H1 (cell line): ENCODE results near the gene MS4A15. TPM values are rescaled to one million over a fixed set of nuclear protein-coding genes. Genes with fewer than 3 reads are reported as not detected.
"Not testable (repeated sequence)": the region's sequence is repeated elsewhere in the genome, so short reads cannot be mapped to it uniquely, and the experiment has no call there.

Experiments
- CTCF ChIA-PET: fragments of 300-600 bp; sonication (Branson Sonifier 250); formaldehyde crosslinking; loops from one replicate; lab custom pipeline; 2021; ENCODE audit not compliant: partially characterized antibody; lab: Charles Lee
- POLR2A ChIA-PET: fragments of 300-600 bp; sonication (Branson Sonifier 250); formaldehyde crosslinking; loops from one replicate; lab custom pipeline; 2021; ENCODE audit warnings: inconsistent platforms; ENCODE audit not compliant: partially characterized antibody; lab: Charles Lee
- DNase-seq, 2 experiments: peaks; one replicate each; pipeline versions ENCODE4 v3.0.0 to v3.0.0-alpha.2; 2010 to 2022; ENCODE audit warnings: low spot score in 2 of 2, low read depth in 1 of 2, mixed read lengths in 1 of 2
- FAIRE-seq: peaks from 2 replicates; lab custom pipeline; 2011; peaks lifted over from hg19 to GRCh38; lab: Jason Lieb, UNC
- H2AFZ ChIP-seq: 2 replicates; pipeline ENCODE4 v1.8.1; 2012; ENCODE audit warnings: low read length, inconsistent platforms
- H2AK5ac ChIP-seq: 2 replicates; pipeline ENCODE4 v1.6.1; 2013; ENCODE audit warnings: low read depth, low read length
- H2BK120ac ChIP-seq: replicated peaks from 2 replicates; pipeline ENCODE3; 2013; ENCODE audit warnings: low read depth, low read length, inconsistent platforms
- H2BK12ac ChIP-seq: 2 replicates; pipeline ENCODE4 v1.6.1; 2013; ENCODE audit warnings: low read depth, low read length
- H2BK15ac ChIP-seq: 2 replicates; pipeline ENCODE4 v1.6.1; 2013; ENCODE audit warnings: low read length
- H2BK20ac ChIP-seq: 2 replicates; pipeline ENCODE4 v1.6.1; 2013; ENCODE audit warnings: low read length
- H2BK5ac ChIP-seq: 2 replicates; pipeline ENCODE4 v1.6.1; 2013; ENCODE audit warnings: low read depth, low read length
- H3K14ac ChIP-seq: 2 replicates; pipeline ENCODE4 v1.6.1; 2013; ENCODE audit warnings: inconsistent platforms; ENCODE audit not compliant: insufficient read length
- H3K18ac ChIP-seq: 2 replicates; pipeline ENCODE4 v1.6.1; 2013; ENCODE audit warnings: low read length; ENCODE audit errors: extremely low read depth
- H3K23ac ChIP-seq: 2 replicates; pipeline ENCODE4 v1.6.1; 2013; ENCODE audit warnings: inconsistent platforms; ENCODE audit not compliant: insufficient read length
- H3K23me2 ChIP-seq: 2 replicates; pipeline ENCODE4 v1.6.1; 2013; ENCODE audit warnings: low read depth, low read length
- H3K27ac ChIP-seq: 2 replicates; pipeline ENCODE4 v1.6.1; 2011; ENCODE audit warnings: low read depth, low read length, inconsistent platforms
- H3K27me3 ChIP-seq, 4 experiments: replicated peaks in 1 of 4; 1 replicate in 1 of 4; 2 replicates in 3 of 4; pipeline versions ENCODE4 v1.6.1 to v1.8.1; 2011 to 2013; ENCODE audit warnings: low read length in 3 of 4, mild to moderate bottlenecking in 3 of 4, inconsistent platforms in 2 of 4, mixed read lengths in 2 of 4, moderate library complexity in 1 of 4; ENCODE audit not compliant: control insufficient read depth in 3 of 4, insufficient read depth in 3 of 4; ENCODE audit errors: extremely low read depth in 1 of 4
- H3K36me3 ChIP-seq, 4 experiments: 2 replicates each; pipeline versions ENCODE4 v1.6.1 to v1.8.1; 2011 to 2013; ENCODE audit warnings: mild to moderate bottlenecking in 4 of 4, low read length in 3 of 4, moderate library complexity in 2 of 4, control low read depth in 1 of 4, inconsistent platforms in 1 of 4; ENCODE audit not compliant: insufficient read depth in 4 of 4, control insufficient read depth in 2 of 4
- H3K4ac ChIP-seq: replicated peaks from 2 replicates; pipeline ENCODE3; 2013; ENCODE audit warnings: low read length, low read depth, mixed read lengths, inconsistent platforms; ENCODE audit not compliant: insufficient read length
- H3K4me1 ChIP-seq, 4 experiments: replicated peaks in 1 of 4; 1 replicate in 1 of 4; 2 replicates in 3 of 4; pipeline versions ENCODE4 v1.6.1 to v1.8.1; 2011 to 2013; ENCODE audit warnings: low read length in 3 of 4, inconsistent platforms in 2 of 4, mixed read lengths in 1 of 4; ENCODE audit not compliant: insufficient read depth in 4 of 4, control insufficient read depth in 3 of 4
- H3K4me2 ChIP-seq, 2 experiments: 2 replicates each; pipeline versions ENCODE4 v1.6.1 to v1.8.1; 2011 to 2013; ENCODE audit warnings: low read depth in 2 of 2, low read length in 2 of 2, control low read depth in 1 of 2, inconsistent platforms in 1 of 2, mild to moderate bottlenecking in 1 of 2; ENCODE audit not compliant: insufficient read depth in 1 of 2
- H3K4me3 ChIP-seq, 4 experiments: fragments of 200-600, 300-600 bp in 1 of 4; sonication (generic), shearing (Covaris generic), sonication (Bioruptor Twin) in 1 of 4; 2 replicates each; pipeline versions ENCODE4 v1.5.1 to v1.8.1; 2011 to 2016; ENCODE audit warnings: low read length in 4 of 4, low read depth in 3 of 4, control low read depth in 2 of 4, inconsistent platforms in 2 of 4, mild to moderate bottlenecking in 2 of 4, mixed read lengths in 1 of 4, moderate library complexity in 1 of 4; ENCODE audit not compliant: insufficient read depth in 2 of 4; ENCODE audit errors: extremely low read depth in 1 of 4
- H3K56ac ChIP-seq: replicated peaks from 2 replicates; pipeline ENCODE3; 2013; ENCODE audit warnings: low read depth, mild to moderate bottlenecking, mixed read lengths, low read length, inconsistent platforms; ENCODE audit not compliant: insufficient read length
- H3K79me1 ChIP-seq: 2 replicates; pipeline ENCODE4 v1.6.1; 2013; ENCODE audit warnings: low read depth, low read length, control low read depth
- H3K79me2 ChIP-seq, 2 experiments: 2 replicates each; pipeline versions ENCODE4 v1.6.1 to v1.8.1; 2012 to 2013; ENCODE audit warnings: low read length in 2 of 2, mild to moderate bottlenecking in 2 of 2, inconsistent platforms in 1 of 2; ENCODE audit not compliant: insufficient read depth in 2 of 2, control insufficient read depth in 1 of 2
- H3K9ac ChIP-seq, 4 experiments: replicated peaks in 1 of 4; 1 replicate in 1 of 4; 2 replicates in 3 of 4; pipeline versions ENCODE4 v1.6.1 to v1.8.1; 2011 to 2013; ENCODE audit warnings: low read depth in 3 of 4, low read length in 3 of 4, control low read depth in 2 of 4, mild to moderate bottlenecking in 2 of 4, moderate library complexity in 2 of 4, inconsistent platforms in 1 of 4; ENCODE audit errors: extremely low read depth in 1 of 4
- H3K9me3 ChIP-seq, 2 experiments: 2 replicates each; pipeline versions ENCODE4 v1.6.1 to v1.8.1; 2012 to 2013; ENCODE audit warnings: mild to moderate bottlenecking in 2 of 2, moderate library complexity in 2 of 2, control low read depth in 1 of 2, inconsistent platforms in 1 of 2, low read depth in 1 of 2, low read length in 1 of 2, mixed read lengths in 1 of 2; ENCODE audit not compliant: insufficient read depth in 2 of 2
- H4K20me1 ChIP-seq, 2 experiments: replicated peaks in 1 of 2; 2 replicates each; pipeline versions ENCODE3 to v1.8.1; 2011 to 2013; ENCODE audit warnings: inconsistent platforms in 2 of 2, low read length in 2 of 2, mild to moderate bottlenecking in 1 of 2; ENCODE audit not compliant: insufficient read depth in 2 of 2, control insufficient read depth in 1 of 2
- H4K5ac ChIP-seq: 2 replicates; pipeline ENCODE4 v1.6.1; 2013; ENCODE audit warnings: low read length, low read depth, mixed read lengths, inconsistent platforms; ENCODE audit not compliant: insufficient read length
- H4K8ac ChIP-seq: 2 replicates; pipeline ENCODE4 v1.8.0; 2013; ENCODE audit warnings: mild to moderate bottlenecking, moderate library complexity, low read length, inconsistent platforms; ENCODE audit not compliant: insufficient read depth; ENCODE audit errors: extremely low read depth
- H4K91ac ChIP-seq: replicated peaks from 2 replicates; pipeline ENCODE3; 2013; ENCODE audit warnings: low read length, mixed read lengths, inconsistent platforms; ENCODE audit not compliant: insufficient read length
- WGBS, 2 experiments: shearing (Covaris generic) in 1 of 2; methylation state at CpG; one replicate each; pipeline versions ENCODE4 v1.1.6 to v1.1.7; 2013 to 2015; ENCODE audit warnings: low lambda C conversion rate in 2 of 2, mixed read lengths in 2 of 2, inconsistent platforms in 1 of 2, low coverage in 1 of 2, missing lambda C conversion rate in 1 of 2; ENCODE audit not compliant: insufficient replicate concordance in 2 of 2, insufficient coverage in 1 of 2, insufficient read length in 1 of 2; ENCODE audit errors: extremely low coverage in 1 of 2, missing lambda C conversion rate in 1 of 2; 5-methylcytosine and 5-hydroxymethylcytosine counted together
- polyA plus RNA-seq, 7 experiments: library from polyadenylated mRNA; depleted of rRNA in 3 of 7; stranded (reverse) in 5 of 7; unstranded in 2 of 7; fragments of >200 nt in 5 of 7; fragments of 200-250 nt in 2 of 7; gene quantifications; 1 replicate in 5 of 7; 2 replicates in 1 of 7; 4 replicates in 1 of 7; pipeline versions ENCODE4 v1.2.1 to v1.2.3, GENCODE V29; 2011 to 2013; ENCODE audit warnings: missing spikeins in 2 of 7, mixed read lengths in 2 of 7
- total RNA-seq: library from RNA; stranded (reverse); fragmentation: NEBNext Ultra II Directional; extraction: Animal tissue kit (Norgen Biotek cat#: 25700); gene quantifications from 2 replicates; pipeline ENCODE4 v1.2.1, GENCODE V29; 2021

MS4A15 gene
- total and polyA plus RNA-seq, 2 of the 8 experiments (the other 6 are each of a cell fraction or from before 2014, with no cell fraction given): 0.15 to 0.17 TPM

GRCh38 chr11:60823745-60824306 is 67.2 kb downstream of the MS4A15 start:
- H3K18ac ChIP-seq, H3K14ac ChIP-seq, H2AFZ ChIP-seq, H2BK15ac ChIP-seq, H3K36me3 ChIP-seq, H2BK20ac ChIP-seq, H3K79me1 ChIP-seq, H3K4ac ChIP-seq, H3K4me3 ChIP-seq, H2AK5ac ChIP-seq, H3K9ac ChIP-seq, H2BK12ac ChIP-seq, FAIRE-seq, H2BK5ac ChIP-seq, POLR2A ChIA-PET, H3K23me2 ChIP-seq, H3K56ac ChIP-seq, H3K9me3 ChIP-seq, H3K27ac ChIP-seq, H4K20me1 ChIP-seq, H4K5ac ChIP-seq, H3K4me2 ChIP-seq, H2BK120ac ChIP-seq, H3K23ac ChIP-seq, H3K4me1 ChIP-seq, H3K79me2 ChIP-seq, H4K8ac ChIP-seq, H4K91ac ChIP-seq, H3K27me3 ChIP-seq, DNase-seq: not testable (repeated sequence)
- 93% methylated on average over 5 of the region's 5 CpGs; no CpG with 5 or more reads in 1 of the 2 experiments for WGBS, 2 experiments
- CTCF ChIA-PET: interaction anchor here (1.3 to 18.0 kb wide), 5 partner anchors 8 to 76 kb away, joined by 4 to 522 read pairs (median 6); partner anchors contain the start of gene PRPF19
